Endodermal cell (in vitro differentiated cells): Measurements from ENCODE around the gene OST4. TPM values are rescaled to one million over a fixed set of nuclear protein-coding genes. Genes with fewer than 3 reads are reported as not detected.

Source experiments
- DNase-seq: peaks from one replicate; pipeline ENCODE4 v3.0.0-alpha.2; 2017
- H3K27ac ChIP-seq: 2 replicates; pipeline ENCODE4 v1.5.1; 2013; ENCODE audit warnings: mild to moderate bottlenecking, low read depth, low read length, moderate library complexity
- H3K27me3 ChIP-seq: 2 replicates; pipeline ENCODE4 v1.6.1; 2013; ENCODE audit warnings: mild to moderate bottlenecking, low read length, moderate library complexity; ENCODE audit not compliant: insufficient read depth, control insufficient read depth, poor library complexity, severe bottlenecking
- H3K36me3 ChIP-seq: 2 replicates; pipeline ENCODE4 v1.7.0; 2013; ENCODE audit warnings: mild to moderate bottlenecking, low read length, moderate library complexity; ENCODE audit not compliant: control insufficient read depth, insufficient read depth
- H3K4me1 ChIP-seq: one replicate; pipeline ENCODE4 v1.7.0; 2013; ENCODE audit warnings: low read length; ENCODE audit not compliant: control insufficient read depth, insufficient read depth
- H3K4me3 ChIP-seq: 2 replicates; pipeline ENCODE4 v1.5.1; 2013; ENCODE audit warnings: mild to moderate bottlenecking, low read length, moderate library complexity
- H3K9ac ChIP-seq: 2 replicates; pipeline ENCODE4 v1.6.1; 2013; ENCODE audit warnings: mild to moderate bottlenecking, low read length, moderate library complexity; ENCODE audit not compliant: poor library complexity, severe bottlenecking; ENCODE audit errors: extremely low read depth
- H3K9me3 ChIP-seq: 2 replicates; pipeline ENCODE4 v1.6.1; 2013; ENCODE audit warnings: mild to moderate bottlenecking, low read length, moderate library complexity; ENCODE audit not compliant: control insufficient read depth
- H3K27ac Mint-ChIP-seq: 2 replicates; pipeline ENCODE4 v1.8.0; 2020; ENCODE audit warnings: mixed read lengths
- H3K27me3 Mint-ChIP-seq: 2 replicates; pipeline ENCODE4 v1.8.0; 2021; ENCODE audit warnings: mild to moderate bottlenecking, mixed read lengths; ENCODE audit not compliant: insufficient read depth
- H3K36me3 Mint-ChIP-seq: 2 replicates; pipeline ENCODE4 v1.8.0; 2020; ENCODE audit warnings: low read depth, mixed read lengths
- H3K4me1 Mint-ChIP-seq: 2 replicates; pipeline ENCODE4 v1.8.0; 2020; ENCODE audit warnings: mixed read lengths
- H3K4me3 Mint-ChIP-seq: 2 replicates; pipeline ENCODE4 v1.8.0; 2020; ENCODE audit warnings: mild to moderate bottlenecking, moderate library complexity, mixed read lengths
- H3K9me3 Mint-ChIP-seq: 2 replicates; pipeline ENCODE4 v1.8.0; 2020; ENCODE audit warnings: mild to moderate bottlenecking, mixed read lengths
- CTCF ChIP-seq: fragments of 200-600 bp; sonication (generic); conservative IDR thresholded peaks from 2 replicates; pipeline ENCODE4 v1.5.0; 2021; ENCODE audit warnings: antibody characterized with exemption, mild to moderate bottlenecking
- WGBS, 2 experiments: methylation state at CpG; one replicate each; pipeline versions ENCODE4 v1.1.5 to v1.1.7; 2013; ENCODE audit warnings: missing lambda C conversion rate in 2 of 2, mixed read lengths in 1 of 2; ENCODE audit not compliant: insufficient coverage in 1 of 2, insufficient read length in 1 of 2; 5-methylcytosine and 5-hydroxymethylcytosine counted together
- total RNA-seq, 2 donors: library from RNA; stranded (reverse); fragmentation: NEBNext Ultra II Directional in 1 of 2; extraction: Animal tissue kit (Norgen Biotek cat#: 25700) in 1 of 2; gene quantifications; 2 replicates in 1 of 2; 3 replicates in 1 of 2; pipeline ENCODE4 v1.2.1, GENCODE V29; 2021

Gene OST4
- total RNA-seq, 2 donors from 2014 or later = 290 to 311 TPM

GRCh38 chr2:27059141-27059820 lies 12.2 kb downstream of the OST4 start:
- no peak overlapping the region for H3K27ac ChIP-seq
- H3K27me3 Mint-ChIP-seq = no peaks in the 10 kb centered on the region
- TF ChIP-seq CTCF = no peak
- H3K4me1 Mint-ChIP-seq = no peaks in the 10 kb centered on the region
- no peak overlapping the region for H3K4me3 Mint-ChIP-seq
- H3K4me1 ChIP-seq = peaks cover 4% of the 10 kb centered on the region
- H3K9ac ChIP-seq = no peak overlapping the region
- no peak overlapping the region for H3K4me3 ChIP-seq
- H3K27me3 ChIP-seq = no peaks in the 10 kb centered on the region
- peaks cover 55% of the 10 kb centered on the region for H3K36me3 ChIP-seq
- H3K27ac Mint-ChIP-seq = no peak overlapping the region
- H3K9me3 ChIP-seq = no peaks in the 10 kb centered on the region
- peaks cover 61% of the 10 kb centered on the region for H3K36me3 Mint-ChIP-seq
- H3K9me3 Mint-ChIP-seq = no peaks in the 10 kb centered on the region
- DNase-seq = no peak
- WGBS, 2 experiments = 93 to 99% methylated on average over 11 to 15 of the region's 15 CpGs

- no peak for TF ChIP-seq CTCF
- DNase-seq = no peak
- 95% methylated on average over 10 of the region's 10 CpGs for WGBS, 2 experiments
Measured at GRCh38 chr2:27058210-27058609, 13.2 kb downstream of the OST4 start.

GRCh38 chr2:27057184-27057583 lies 14.3 kb downstream of the OST4 start:
- no peak overlapping the region for H3K27ac ChIP-seq
- peaks cover 16% of the 10 kb centered on the region for H3K4me1 Mint-ChIP-seq
- no peaks in the 10 kb centered on the region for H3K9me3 ChIP-seq
- H3K27me3 Mint-ChIP-seq = no peaks in the 10 kb centered on the region
- H3K27ac Mint-ChIP-seq = no peak overlapping the region
- H3K27me3 ChIP-seq = no peaks in the 10 kb centered on the region
- peaks cover 14% of the 10 kb centered on the region for H3K4me1 ChIP-seq
- no peak overlapping the region for H3K9ac ChIP-seq
- peaks cover 53% of the 10 kb centered on the region for H3K36me3 Mint-ChIP-seq
- no peak overlapping the region for H3K4me3 ChIP-seq
- H3K9me3 Mint-ChIP-seq = no peaks in the 10 kb centered on the region
- no peak overlapping the region for H3K4me3 Mint-ChIP-seq
- peaks cover 51% of the 10 kb centered on the region for H3K36me3 ChIP-seq
- TF ChIP-seq CTCF = no peak
- 88 to 92% methylated on average over 4 to 6 of the region's 6 CpGs for WGBS, 2 experiments
- DNase-seq = no peak

More at GRCh38 chr2:27058210-27058609, 13.2 kb downstream of the OST4 start:
- H3K4me1 Mint-ChIP-seq = peaks cover 9% of the 10 kb centered on the region
- H3K27ac ChIP-seq = no peak overlapping the region
- H3K4me3 ChIP-seq = no peak overlapping the region
- H3K9me3 Mint-ChIP-seq = no peaks in the 10 kb centered on the region
- H3K36me3 Mint-ChIP-seq = peaks cover 61% of the 10 kb centered on the region
- H3K27me3 ChIP-seq = no peaks in the 10 kb centered on the region
- H3K36me3 ChIP-seq = peaks cover 58% of the 10 kb centered on the region
- H3K4me3 Mint-ChIP-seq = no peak overlapping the region
- no peaks in the 10 kb centered on the region for H3K27me3 Mint-ChIP-seq
- no peak overlapping the region for H3K9ac ChIP-seq
- H3K9me3 ChIP-seq = no peaks in the 10 kb centered on the region
- peaks cover 6% of the 10 kb centered on the region for H3K4me1 ChIP-seq
- no peak overlapping the region for H3K27ac Mint-ChIP-seq
